ENCODE results near the gene C5orf47.

GRCh38 chr5:173973616-173973969 is 15.4 kb upstream of the C5orf47 start:
- TF ChIP-seq CTCF (IDR thresholded peaks at IDR 0.05; ENCODE audit: low read length) (no peak), EZH2 (IDR thresholded peaks at IDR 0.05; ENCODE audit: borderline replicate concordance, low read length) (no peak)
